ENCODE data around the gene RASL10A.

The RASL10A gene

GRCh38 chr22:29337631-29338284 lies 22.3 kb upstream of the RASL10A start:
- DNase-seq = no peak

GRCh38 chr22:29336751-29337490 lies 21.4 kb upstream of the RASL10A start:
- DNase-seq = no peak

GRCh38 chr22:29335656-29336055 lies 20.2 kb upstream of the RASL10A start:
- no peak for DNase-seq

GRCh38 chr22:29334696-29335344 lies 19.3 kb upstream of the RASL10A start:
- DNase-seq = no peak

GRCh38 chr22:29334148-29334547 lies 18.7 kb upstream of the RASL10A start:
- DNase-seq = no peak

GRCh38 chr22:29332886-29333496 lies 17.5 kb upstream of the RASL10A start:
- DNase-seq = no peak

GRCh38 chr22:29331658-29332300 lies 16.3 kb upstream of the RASL10A start:
- no peak for DNase-seq

GRCh38 chr22:29331213-29331612 lies 15.7 kb upstream of the RASL10A start:
- no peak for DNase-seq

GRCh38 chr22:29330753-29331152 lies 15.3 kb upstream of the RASL10A start:
- DNase-seq = no peak

- DNase-seq = no peak
These were observed 14.8 kb upstream of the RASL10A start for GRCh38 chr22:29330291-29330690.

GRCh38 chr22:29329581-29329980 lies 14.1 kb upstream of the RASL10A start:
- no peak for DNase-seq

- no peak for DNase-seq
These were observed 13.3 kb upstream of the RASL10A start for GRCh38 chr22:29328566-29329500.

GRCh38 chr22:29328055-29328454 lies 12.6 kb upstream of the RASL10A start:
- no peak for DNase-seq

GRCh38 chr22:29327089-29327764 lies 11.7 kb upstream of the RASL10A start:
- DNase-seq = no peak

GRCh38 chr22:29326481-29326880 lies 11.0 kb upstream of the RASL10A start:
- no peak for DNase-seq

- DNase-seq = no peak
These were observed 10.4 kb upstream of the RASL10A start for GRCh38 chr22:29325785-29326315.

- no peak for DNase-seq
These were observed 9.9 kb upstream of the RASL10A start for GRCh38 chr22:29325356-29325755.

GRCh38 chr22:29323641-29324040 lies 8.1 kb upstream of the RASL10A start:
- no peak for DNase-seq

- no peak for DNase-seq
These were observed 5.0 kb upstream of the RASL10A start for GRCh38 chr22:29320546-29320945.

GRCh38 chr22:29319072-29319471 lies 3.6 kb upstream of the RASL10A start:
- no peak for DNase-seq

GRCh38 chr22:29317827-29318454 lies 2.4 kb upstream of the RASL10A start:
- DNase-seq = no peak
